ENCODE data around the gene E2F4.
A peak's percentile ranks its signal among the peaks of the same experiment; 100 is the strongest.

The E2F4 gene

DNA sequence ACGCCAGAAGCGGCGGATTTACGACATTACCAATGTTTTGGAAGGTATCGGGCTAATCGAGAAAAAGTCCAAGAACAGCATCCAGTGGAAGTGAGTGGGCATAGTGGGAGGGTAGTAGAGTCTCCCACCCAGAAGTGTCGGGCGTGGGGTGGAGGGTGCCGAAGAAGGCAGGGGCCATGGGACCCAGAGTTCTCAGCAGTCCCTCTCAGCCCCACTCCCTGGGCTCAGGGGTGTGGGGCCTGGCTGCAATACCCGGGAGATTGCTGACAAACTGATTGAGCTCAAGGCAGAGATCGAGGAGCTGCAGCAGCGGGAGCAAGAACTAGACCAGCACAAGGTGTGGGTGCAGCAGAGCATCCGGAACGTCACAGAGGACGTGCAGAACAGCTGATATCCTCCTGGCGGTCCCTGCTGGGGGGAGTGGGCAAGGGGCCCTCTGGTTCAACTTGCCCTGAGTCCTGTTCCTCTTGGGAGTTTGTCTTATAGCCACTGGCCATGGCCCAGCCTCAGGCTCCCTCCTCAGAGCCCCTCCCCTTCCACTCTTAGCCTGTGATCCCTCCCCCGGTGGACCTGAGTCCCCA lies 916 bp downstream of the E2F4 start:
- peak; percentile 51 for DNase-seq

DNA sequence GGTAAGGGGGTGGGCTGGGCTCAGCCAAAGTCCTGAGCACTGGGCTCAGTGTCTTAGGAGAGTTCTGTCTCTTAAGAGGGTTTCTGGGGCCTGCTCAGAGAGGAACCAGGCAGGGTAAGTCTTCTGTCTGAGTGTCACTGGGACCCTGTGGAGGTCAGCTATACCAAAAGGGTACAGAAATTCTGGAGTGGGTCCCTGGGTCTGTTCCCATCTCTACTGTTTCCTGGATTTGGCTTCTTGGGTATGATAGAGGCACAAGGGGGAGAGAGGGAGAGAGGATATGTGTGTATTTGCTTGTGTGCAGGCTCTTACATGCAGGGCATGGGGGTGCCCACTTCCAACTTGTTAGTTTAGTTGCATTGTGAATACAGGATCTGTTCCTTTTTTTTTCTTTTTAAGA lies 1.6 kb downstream of the E2F4 start:
- DNase-seq, result no peak

DNA sequence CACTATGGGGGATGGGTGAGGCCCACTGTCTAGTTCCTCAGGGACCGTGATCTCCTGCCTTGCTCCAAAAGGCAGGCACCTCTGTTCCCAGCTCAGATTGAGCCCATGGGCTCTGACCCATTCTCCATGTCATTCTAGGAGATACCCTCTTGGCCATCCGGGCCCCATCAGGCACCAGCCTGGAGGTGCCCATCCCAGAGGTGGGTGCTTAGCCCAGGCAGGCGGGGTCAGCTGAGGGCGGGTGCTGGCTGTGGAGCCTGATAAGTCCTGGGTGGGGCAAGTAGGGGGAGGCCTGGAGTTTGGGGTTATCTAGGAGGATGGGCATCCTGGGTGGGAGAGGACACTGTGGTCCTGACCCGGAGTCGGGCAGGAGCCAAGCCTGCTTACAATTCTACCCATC lies 2.3 kb downstream of the E2F4 start:
- peak; percentile 89 for DNase-seq

- DNase-seq, result no peak
These were observed 3.7 kb downstream of the E2F4 start for GRCh38 chr16:67195676-67196075.

GRCh38 chr16:67196881-67197280 lies 4.9 kb downstream of the E2F4 start:
- DNase-seq, result no peak

- no peak for DNase-seq
These were observed 5.7 kb downstream of the E2F4 start for GRCh38 chr16:67197704-67198103.

- DNase-seq, result peak; percentile 78
These were observed 6.3 kb downstream of the E2F4 start for GRCh38 chr16:67198238-67198734.

DNA sequence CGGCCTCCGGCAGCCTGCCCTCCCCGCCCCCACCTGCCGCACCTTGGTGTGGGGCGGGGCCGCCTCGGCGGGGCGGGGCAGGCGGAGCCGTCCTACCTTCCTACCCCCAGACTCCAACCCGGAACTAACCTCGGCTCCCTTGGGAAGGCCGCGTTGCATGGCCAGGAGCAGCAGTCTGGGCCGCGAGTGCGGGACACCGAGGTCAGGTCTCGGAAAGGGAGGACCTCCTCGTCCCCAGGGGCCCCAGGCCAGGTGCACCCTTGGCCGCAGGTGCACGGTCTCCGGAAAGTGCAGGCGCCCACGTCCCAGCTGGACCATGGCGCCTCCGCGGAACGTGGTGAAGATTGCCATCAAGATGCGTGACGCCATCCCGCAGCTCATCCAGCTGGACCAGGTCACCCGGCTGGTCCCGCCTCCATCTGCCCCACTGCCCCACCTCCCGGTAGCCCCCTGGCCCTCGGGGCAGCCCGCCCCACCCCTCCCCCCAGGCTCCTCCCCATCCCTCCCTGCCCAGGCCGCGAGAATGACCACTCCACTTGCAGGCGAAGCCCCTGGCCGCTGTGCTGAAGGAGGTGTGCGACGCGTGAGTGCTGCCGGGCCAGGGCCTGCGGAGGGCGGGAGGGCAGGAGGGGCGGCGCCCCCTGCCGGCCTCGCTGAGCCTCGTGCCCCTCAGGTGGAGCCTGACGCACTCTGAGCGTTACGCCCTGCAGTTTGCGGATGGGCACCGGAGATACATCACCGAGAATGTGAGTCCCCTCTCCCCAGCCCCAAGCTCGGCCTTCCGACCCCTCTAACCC lies 7.3 kb downstream of the E2F4 start, which contains the start of gene ELMO3:
ELMO3 (plus strand) TSS at position 121 of the 797 bp plus-strand sequence; CDS start at position 317, 196 bp downstream.
- no peak for DNase-seq

DNA sequence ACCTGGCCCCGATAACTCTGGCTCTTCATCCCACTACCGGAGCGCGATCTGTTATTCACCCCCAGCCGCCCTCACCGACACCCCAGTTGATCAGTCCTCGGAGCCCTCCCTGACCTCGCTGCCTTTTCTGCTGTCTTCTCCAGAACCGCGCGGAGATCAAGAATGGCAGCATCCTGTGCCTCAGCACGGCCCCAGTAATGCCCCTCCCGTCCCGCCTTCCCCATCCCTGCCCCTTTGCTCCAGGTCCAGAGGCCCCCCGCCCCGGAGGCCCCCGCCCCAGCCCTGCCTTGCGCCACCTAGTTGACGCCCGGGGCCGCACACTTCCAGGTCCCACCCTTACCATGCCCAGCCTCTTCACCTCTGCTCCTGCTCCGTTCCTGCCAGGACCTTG lies 7.8 kb downstream of the E2F4 start:
- DNase-seq, result no peak

- DNase-seq, result no peak
These were observed 8.5 kb downstream of the E2F4 start for GRCh38 chr16:67200491-67200890.

- no peak for DNase-seq
These were observed 9.7 kb downstream of the E2F4 start for GRCh38 chr16:67201411-67202345.

GRCh38 chr16:67202426-67202825 lies 10.5 kb downstream of the E2F4 start:
- DNase-seq, result no peak

DNA sequence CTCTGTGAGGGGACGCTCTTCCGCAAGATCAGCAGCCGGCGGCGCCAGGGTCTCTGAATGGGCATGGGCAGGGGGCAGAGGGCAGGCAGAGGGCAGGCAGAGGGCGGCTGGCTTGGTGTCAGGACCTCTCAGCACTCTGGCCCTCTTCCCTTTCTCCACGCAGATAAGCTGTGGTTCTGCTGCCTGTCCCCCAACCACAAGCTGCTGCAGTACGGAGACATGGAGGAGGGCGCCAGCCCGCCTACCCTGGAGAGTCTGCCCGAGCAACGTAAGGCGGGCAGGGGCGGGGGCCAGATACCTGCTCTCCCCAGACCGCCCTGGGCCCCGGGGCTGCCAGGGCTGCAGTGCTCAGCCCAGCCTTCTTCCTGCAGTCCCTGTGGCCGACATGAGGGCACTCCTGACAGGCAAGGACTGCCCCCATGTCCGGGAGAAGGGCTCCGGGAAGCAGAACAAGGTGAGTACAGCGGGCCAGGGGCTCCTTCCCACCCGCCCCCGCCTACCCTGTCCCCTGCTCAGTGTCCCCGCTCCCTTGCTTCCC lies 11.1 kb downstream of the E2F4 start:
- no peak for DNase-seq

- no peak for DNase-seq
These were observed 12.1 kb downstream of the E2F4 start for GRCh38 chr16:67204076-67204475.

- no peak for DNase-seq
These were observed 14.3 kb downstream of the E2F4 start for GRCh38 chr16:67206129-67206837.

GRCh38 chr16:67206838-67207248 lies 14.9 kb downstream of the E2F4 start:
- DNase-seq, result no peak

DNA sequence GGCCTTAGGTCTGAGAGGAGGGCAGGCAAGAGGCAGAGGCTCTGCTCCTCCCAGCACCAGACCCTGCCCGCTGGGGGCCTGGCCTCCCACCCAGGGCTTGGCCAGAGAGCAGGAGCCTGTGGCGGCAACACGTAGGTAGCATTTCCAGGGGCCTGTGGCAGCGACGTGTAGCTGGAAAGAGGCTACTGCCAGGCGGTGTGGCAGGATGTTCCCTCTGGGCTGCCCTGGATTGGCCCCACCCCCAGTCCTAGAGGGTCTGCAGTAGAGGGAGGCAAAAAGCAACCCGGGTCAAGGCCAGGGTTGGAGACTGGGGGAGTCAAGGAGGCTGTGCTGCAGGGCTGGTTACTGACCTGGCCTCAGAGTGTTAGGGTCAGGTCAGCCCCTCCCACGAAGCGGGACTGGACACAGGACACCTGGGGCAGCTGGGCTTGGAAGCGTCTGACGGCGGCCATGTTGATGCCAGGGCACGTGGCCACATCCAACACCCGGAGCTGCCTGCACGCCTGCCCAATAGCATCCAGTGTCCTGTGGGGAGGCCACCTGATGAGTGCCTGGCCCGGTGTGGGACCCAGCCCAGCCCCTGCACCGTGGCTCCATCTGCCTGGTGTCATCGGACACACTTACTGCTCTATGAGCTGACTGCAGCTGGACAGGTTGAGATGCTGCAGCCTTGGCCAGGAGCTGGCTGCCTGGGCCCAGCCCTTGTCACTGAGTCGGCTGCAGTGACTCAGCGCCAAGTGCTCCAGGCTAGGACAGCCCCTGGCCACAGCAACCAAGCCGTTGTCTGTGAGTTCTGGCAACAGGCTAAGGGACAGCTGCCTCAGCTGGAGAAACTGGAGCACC lies 15.5 kb downstream of the E2F4 start:
- peak; percentile 41 for DNase-seq

DNA sequence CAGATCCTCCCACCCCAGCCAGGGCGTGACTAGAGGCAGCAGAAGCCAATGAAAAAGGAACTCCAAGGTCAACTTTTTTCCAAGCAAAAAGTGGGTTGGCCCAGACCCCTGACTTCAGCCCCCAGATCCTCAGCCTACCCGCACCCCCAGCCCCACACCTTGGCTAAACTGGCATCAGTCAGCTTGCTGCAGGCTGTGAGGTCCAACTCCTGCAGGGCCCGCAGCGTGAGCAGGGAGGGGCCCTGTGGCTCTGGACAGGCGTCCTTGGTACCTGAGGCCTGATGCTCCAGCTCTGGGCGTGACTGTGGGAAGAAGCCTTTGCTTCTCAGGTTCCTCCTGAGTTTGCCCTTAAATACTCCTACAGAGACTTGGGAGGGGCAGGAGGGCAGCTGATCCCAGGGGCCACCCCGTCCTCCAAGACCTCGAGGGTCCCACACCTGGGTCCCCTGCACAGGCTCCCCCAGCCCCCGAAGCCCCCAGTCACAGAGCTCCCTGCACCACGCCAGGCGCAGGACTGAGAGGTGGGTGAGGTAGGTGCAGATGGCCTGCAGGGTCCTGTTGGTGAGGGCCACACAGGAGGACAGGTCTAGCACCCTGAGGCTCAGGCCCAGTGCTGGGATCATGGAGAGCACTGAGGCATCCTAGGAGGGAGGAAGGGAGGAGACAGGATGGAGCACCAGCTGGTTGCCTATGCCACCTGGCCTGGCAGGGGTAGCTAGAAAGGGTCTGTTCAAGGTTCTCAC lies 16.4 kb downstream of the E2F4 start:
- no peak for DNase-seq

DNA sequence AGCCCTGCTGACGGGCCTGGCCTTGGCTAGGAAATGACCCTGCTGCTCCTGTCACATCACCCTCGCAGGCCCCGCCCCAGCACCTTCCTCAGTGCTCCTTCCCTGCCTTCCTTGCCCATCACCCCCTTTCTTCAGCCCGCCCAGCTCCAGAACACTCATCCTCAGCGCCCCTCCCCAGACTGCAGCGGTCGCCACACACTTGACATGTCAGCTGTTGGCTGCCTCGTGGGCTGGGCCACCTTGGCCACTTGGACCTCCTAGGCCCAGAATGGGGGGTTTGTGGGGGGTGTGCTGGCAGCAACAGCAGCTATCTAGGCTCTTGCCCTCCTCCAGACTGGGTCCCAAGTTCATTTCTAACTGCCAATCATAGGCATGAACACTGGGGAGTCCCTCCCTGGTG lies 17.6 kb downstream of the E2F4 start:
- no peak for DNase-seq

- no peak for DNase-seq
These were observed 18.3 kb downstream of the E2F4 start for GRCh38 chr16:67210069-67210937.
